HG03565 (cell line): ENCODE results near the gene CBX4.

Source experiments
- ATAC-seq: cut with Tn5 transposase; IDR thresholded peaks from one replicate; pipeline ENCODE4 v1.9.1; 2021; ENCODE audit warnings: mild to moderate bottlenecking, moderate library complexity; ENCODE audit not compliant: unreplicated experiment

Gene CBX4

DNA sequence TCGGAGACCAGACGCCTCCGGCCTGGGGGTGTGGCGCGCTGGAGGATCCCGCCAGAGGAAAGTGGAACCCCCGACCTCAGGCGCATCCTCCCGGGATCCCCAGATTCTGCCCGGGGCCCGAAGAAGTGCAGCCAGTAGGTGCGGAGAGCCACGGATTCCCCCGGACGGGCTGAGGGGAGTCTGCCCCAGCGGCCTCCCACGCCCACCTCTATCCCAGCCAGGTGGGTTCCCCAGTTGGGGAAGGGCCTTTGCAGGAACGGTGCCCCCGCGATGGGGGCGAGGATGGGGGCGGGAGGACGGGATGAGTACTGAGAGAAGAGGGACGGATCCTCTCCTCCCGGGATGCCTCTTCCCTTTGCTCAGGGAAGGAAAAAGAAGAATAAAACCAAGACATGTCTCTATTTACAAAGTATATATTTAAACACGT, 47.5 kb downstream of the CBX4 start:
- no peak for ATAC-seq

GRCh38 chr17:79790805-79791734, 48.2 kb downstream of the CBX4 start:
- no peak for ATAC-seq

- ATAC-seq, result no peak
Observed at GRCh38 chr17:79789943-79790804, 49.1 kb downstream of the CBX4 start.

DNA sequence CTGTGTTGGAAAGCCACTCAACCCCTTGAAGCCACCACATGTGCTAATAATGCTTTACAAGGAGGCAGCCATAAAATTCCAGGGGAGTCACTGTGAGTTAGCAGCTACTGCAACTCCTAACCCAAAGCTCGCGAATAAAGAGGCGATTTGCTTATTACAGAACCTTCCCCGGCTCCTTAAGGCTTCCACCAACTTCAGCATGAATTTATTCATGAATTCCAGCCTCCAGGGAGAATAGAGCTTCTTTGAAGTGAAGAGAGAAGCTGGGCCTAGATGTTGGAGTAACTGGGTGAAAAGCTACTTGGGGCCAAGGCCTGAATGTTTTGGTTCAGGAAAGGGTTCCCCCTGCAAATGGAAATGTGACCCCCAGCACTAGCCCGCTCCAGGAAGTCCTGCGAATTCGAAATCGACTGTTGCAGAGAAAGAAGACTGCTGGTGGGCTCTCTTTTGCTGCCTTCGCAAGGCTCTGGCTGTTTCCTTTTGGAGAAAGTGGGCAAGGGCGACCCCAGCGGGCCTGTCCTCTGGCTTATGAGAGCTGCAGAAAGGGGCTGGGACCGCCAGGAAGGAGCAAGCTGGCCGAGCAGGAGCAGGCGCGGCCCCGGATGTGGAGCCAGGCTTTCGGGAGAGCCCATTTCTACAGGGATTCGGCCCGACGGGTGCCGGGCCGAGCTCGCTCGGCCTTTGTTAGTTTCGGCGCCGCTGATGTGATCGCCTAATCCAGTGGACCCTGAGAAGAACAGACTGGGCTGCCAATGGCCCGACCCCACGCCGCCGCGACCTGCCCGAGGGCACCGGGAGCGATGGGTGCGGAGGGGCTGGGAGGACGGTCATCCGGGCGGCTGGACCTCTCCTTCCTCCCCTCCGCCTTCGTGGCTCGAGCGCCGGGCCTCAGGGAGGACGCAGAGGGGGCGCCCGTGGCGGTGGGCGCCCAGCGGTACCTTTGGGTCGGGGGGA, 50.0 kb downstream of the CBX4 start:
- no peak for ATAC-seq

GRCh38 chr17:79788455-79788854, 50.8 kb downstream of the CBX4 start:
- ATAC-seq, result no peak

DNA sequence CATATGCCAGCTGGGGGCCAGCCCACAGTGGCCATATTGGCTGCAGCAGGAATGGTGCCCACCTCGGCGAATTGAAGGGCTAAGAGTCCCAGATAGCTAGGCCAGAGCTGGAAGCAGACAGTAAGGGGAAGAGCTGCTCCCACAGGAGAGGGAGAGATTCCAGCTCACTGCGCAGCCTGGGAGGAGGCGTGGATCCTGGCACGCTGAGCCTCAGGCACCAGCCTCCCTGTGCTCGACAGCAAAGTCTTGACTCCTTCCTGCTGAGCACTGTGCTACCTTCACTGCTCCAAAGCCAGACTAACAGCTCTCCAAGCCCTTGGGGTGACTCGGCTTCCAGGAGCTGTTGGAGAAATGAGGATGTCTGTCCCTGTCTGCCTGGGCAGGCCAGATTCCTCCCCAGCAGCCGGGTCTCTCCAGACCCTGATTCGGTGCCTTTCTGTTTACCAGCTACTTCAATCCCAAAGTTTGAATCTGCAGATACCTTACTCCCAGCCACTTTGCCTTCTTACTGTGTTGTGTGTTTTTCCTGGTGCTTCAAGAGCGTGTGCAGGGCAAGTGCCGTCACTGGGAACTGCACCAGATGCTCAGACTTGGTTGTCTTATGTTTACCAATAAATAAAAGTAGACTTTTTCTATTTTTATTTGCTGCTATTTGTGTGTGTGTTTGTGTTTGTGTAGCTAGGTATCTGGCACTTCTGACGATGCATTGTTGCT, 52.2 kb downstream of the CBX4 start:
- ATAC-seq, result no peak

- no peak for ATAC-seq
Observed at GRCh38 chr17:79785900-79786810, 53.1 kb downstream of the CBX4 start.

DNA sequence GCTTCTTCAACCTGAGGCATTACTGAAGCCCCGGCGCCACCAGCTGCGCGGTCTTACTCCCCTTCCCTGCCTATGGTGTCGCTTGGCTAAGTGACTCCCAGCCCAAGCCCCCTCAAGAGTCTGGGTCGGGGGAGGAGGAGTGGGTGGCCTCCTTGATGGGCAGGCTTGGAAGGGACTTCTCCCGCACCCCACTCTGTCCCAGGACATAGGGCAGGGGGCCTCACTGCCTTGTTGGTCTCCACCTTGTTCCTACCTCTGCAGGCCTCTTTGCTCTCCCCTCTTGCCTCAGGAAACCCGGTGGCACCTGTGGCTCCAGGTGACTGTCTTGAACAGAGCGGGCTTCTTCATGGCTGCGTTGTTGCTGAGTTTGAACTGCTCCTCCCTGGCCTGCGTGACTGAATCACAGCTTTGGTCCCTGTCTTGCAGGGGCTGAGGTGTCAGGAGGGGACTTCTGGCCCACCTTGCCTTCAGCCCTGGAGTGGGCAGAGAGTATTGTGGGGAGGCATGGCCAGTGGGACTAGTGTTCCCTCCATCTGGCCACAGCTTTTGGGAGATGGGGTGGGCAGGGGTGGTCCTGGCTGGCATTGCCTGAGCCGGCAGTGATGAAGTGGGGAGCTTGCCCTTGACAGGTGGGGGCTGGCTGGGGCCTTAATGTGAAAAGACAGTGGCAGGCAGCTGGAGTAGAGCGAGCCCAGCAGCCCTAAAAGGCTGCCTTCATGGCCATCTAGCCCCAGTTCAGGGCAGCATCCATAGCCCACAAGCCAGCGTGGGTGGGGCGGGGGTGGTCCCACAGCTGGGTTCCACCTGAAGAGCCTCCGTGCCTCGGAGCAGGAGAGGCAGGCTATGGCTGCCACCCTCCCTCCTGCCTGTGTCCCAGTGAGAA, 54.0 kb downstream of the CBX4 start:
- ATAC-seq, result no peak

- ATAC-seq, result no peak
Observed at GRCh38 chr17:79784353-79785016, 54.8 kb downstream of the CBX4 start.

- no peak for ATAC-seq
Observed at GRCh38 chr17:79783891-79784290, 55.3 kb downstream of the CBX4 start.
